NCI-H460 (cell line): ENCODE results near the gene RBP5. TPM values are rescaled to one million over a fixed set of nuclear protein-coding genes. Genes with fewer than 3 reads are reported as not detected.

ENCODE experiments used
- DNase-seq: peaks from one replicate; pipeline ENCODE4 v3.0.0-alpha.2; 2016; ENCODE audit warnings: low read depth; ENCODE audit errors: extremely low read depth
- small RNA-seq, 2 experiments: library from RNA; depleted of rRNA; stranded (forward); fragments of <200 nt; gene quantifications; one replicate each; pipeline ENCODE3, GENCODE V24; 2014
- total RNA-seq: library from RNA; depleted of rRNA; stranded (reverse); fragments of >200 nt; shearing (Covaris generic); gene quantifications from 2 replicates; pipeline ENCODE4 v1.2.3, GENCODE V29; 2014; rRNA removed

RBP5 gene
- total RNA-seq, 1 experiment from 2014 or later: not detected

GRCh38 chr12:7079826-7080125 is 48.9 kb downstream of the RBP5 start:
- no peak for DNase-seq

DNA sequence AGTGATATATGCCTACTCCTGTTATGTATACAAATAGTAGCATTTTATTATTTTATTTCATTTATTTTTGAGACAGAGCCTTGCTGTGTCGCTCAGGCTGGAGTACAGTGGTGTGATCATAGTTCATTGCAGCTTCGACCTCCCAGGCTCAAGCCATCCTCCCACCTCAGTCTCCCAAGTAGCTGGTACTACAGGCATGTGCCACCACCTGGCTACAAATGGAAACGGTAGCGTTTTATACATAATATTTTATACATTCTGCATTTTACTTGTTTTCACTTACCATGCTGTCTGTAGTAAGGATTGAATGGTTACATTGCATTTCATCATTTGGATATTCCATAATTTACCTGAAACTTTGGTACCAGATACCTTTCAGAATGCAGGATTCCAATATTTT is 50.5 kb downstream of the RBP5 start:
- DNase-seq: no peak

- DNase-seq: no peak
Measured at GRCh38 chr12:7076493-7076892, 52.2 kb downstream of the RBP5 start.

DNA sequence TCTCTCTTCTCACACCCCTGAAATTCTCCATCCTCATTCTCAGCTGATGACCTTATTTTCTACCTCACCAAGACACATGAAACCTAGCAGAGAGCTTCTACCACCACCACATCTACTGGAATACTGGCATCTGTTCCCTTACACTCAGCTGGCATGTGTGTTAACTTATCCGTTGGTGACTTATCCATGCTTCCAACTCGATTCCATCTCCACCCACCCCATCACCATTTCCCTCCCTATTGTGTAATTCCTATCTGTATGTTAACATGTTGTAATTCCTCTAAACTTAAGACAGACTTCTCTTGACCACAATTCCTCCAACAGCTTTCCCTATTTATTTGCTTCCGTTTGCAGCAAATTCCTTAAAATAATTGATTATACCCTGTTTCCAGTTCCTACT is 52.8 kb downstream of the RBP5 start:
- no peak for DNase-seq

DNA sequence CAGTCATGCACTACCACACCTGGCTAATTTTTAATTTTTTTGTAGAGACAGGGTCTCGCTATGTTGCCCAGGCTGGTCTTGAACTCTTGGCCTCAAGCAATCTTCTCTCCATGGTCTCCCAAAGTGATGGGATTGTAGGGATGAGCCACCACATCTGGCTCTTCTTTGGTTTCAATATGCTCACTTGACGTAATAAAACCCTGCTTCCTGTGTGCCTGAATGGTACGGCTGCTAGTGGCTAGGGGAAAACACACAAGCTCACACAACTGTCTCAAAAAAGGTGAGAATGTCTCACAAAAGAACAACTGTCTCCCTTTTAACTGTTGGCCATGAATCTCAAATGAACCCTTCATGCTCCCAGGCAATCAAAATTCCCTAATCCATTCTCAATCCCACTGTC is 53.2 kb downstream of the RBP5 start:
- DNase-seq: no peak

GRCh38 chr12:7073946-7074345 is 54.7 kb downstream of the RBP5 start:
- no peak for DNase-seq

Small RNA genes within 50 kb of the gene (small RNA-seq; reads per million reads assigned to genes)
- 0 reads per million in 2 experiments for gene RNU6-485P

Other genes starting within 250 kb of the RBP5 start
- gene LRRC23, start 224.1 kb downstream of the RBP5 start, total RNA-seq: 11.9 and 12.7 TPM in 2 replicates
- gene ENO2, start 214.3 kb downstream of the RBP5 start, total RNA-seq: 12.4 and 13.2 TPM in 2 replicates
- 6.6 and 10.5 TPM in 2 replicates for gene ATN1, start 200.9 kb downstream of the RBP5 start, total RNA-seq
- not detected in 2 replicates for gene RNU7-1, start 185.1 kb downstream of the RBP5 start, total RNA-seq
- 127 and 130 TPM in 2 replicates for gene C12orf57, start 184.9 kb downstream of the RBP5 start, total RNA-seq
- gene PTPN6, start 177.5 kb downstream of the RBP5 start, total RNA-seq: 3.4 and 5.4 TPM in 2 replicates
- gene PHB2, start 158.2 kb downstream of the RBP5 start, total RNA-seq: 277 and 299 TPM in 2 replicates
- gene EMG1, start 158.0 kb downstream of the RBP5 start, total RNA-seq: 47.5 and 52.5 TPM in 2 replicates
- 9.3 and 10.6 TPM in 2 replicates for gene LPCAT3, start 110.4 kb downstream of the RBP5 start, total RNA-seq
- 21.1 and 21.9 TPM in 2 replicates for gene C1S, start 68.2 kb downstream of the RBP5 start, total RNA-seq
- 2.6 and 3.5 TPM in 2 replicates for gene C1R, start 36.4 kb downstream of the RBP5 start, total RNA-seq
- 5.1 and 6.4 TPM in 2 replicates for gene C1RL, start 19.7 kb downstream of the RBP5 start, total RNA-seq
- 5.2 and 6.4 TPM in 2 replicates for gene CLSTN3, start 1.5 kb upstream of the RBP5 start, total RNA-seq
- 8.9 and 13.9 TPM in 2 replicates for gene PEX5, start 60.8 kb upstream of the RBP5 start, total RNA-seq
- not detected in 2 replicates for gene ACSM4, start 175.2 kb upstream of the RBP5 start, total RNA-seq